B cell (primary cell): ENCODE results near the gene CCDC102A. TPM values are rescaled to one million over a fixed set of nuclear protein-coding genes. Genes with fewer than 3 reads are reported as not detected.

Source experiments
- ATAC-seq: fragments of 200-7000 bp; cut with Tn5 transposase; one replicate; pipeline ENCODE4 v1.10.0; 2021; ENCODE audit warnings: low read depth, mild to moderate bottlenecking, moderate number of reproducible peaks, moderate library complexity
- CTCF ChIA-PET: fragments of 350-600 bp; sonication (Branson Sonifier 250); formaldehyde crosslinking; loops from one replicate; lab custom pipeline; 2021; ENCODE audit warnings: antibody characterized with exemption, inconsistent platforms; lab: Charles Lee
- POLR2A ChIA-PET: fragments of 350-600 bp; sonication (Branson Sonifier 250); formaldehyde crosslinking; loops from one replicate; lab custom pipeline; 2021; ENCODE audit warnings: antibody characterized with exemption; lab: Charles Lee
- DNase-seq: peaks from one replicate; pipeline ENCODE4 v3.0.0; 2013
- H2AFZ ChIP-seq: 2 replicates; pipeline ENCODE4 v1.6.1; 2012; ENCODE audit warnings: mild to moderate bottlenecking, low read depth, low read length; ENCODE audit not compliant: insufficient read depth, poor library complexity, severe bottlenecking
- H3K27ac ChIP-seq, 2 donors: 1 replicate in 1 of 2; 2 replicates in 1 of 2; pipeline ENCODE4 v1.5.1; 2012 to 2013; ENCODE audit warnings: low read length in 2 of 2, mild to moderate bottlenecking in 2 of 2, moderate library complexity in 1 of 2
- H3K27me3 ChIP-seq, 4 experiments: fragments of 200-600 bp in 1 of 4; sonication (generic) in 1 of 4; replicated peaks in 1 of 4; 1 replicate in 2 of 4; 2 replicates in 2 of 4; pipeline versions ENCODE4 v1.6.1 to v1.7.0; 2013 to 2016; ENCODE audit warnings: low read length in 3 of 4, mild to moderate bottlenecking in 2 of 4, mixed read lengths in 1 of 4, moderate library complexity in 1 of 4; ENCODE audit not compliant: insufficient read depth in 4 of 4, control insufficient read depth in 3 of 4; ENCODE audit errors: control extremely low read depth in 1 of 4
- H3K36me3 ChIP-seq, 2 experiments: replicated peaks in 1 of 2; 1 replicate in 1 of 2; 2 replicates in 1 of 2; pipeline versions ENCODE4 v1.6.1 to v1.7.1; 2013; ENCODE audit warnings: low read length in 1 of 2; ENCODE audit not compliant: insufficient read depth in 2 of 2, control insufficient read depth in 1 of 2; ENCODE audit errors: control extremely low read depth in 1 of 2, extremely low read depth in 1 of 2
- H3K4me1 ChIP-seq, 2 donors: fragments of 200-600 bp in 1 of 2; sonication (generic) in 1 of 2; 1 replicate in 1 of 2; 2 replicates in 1 of 2; pipeline versions ENCODE4 v1.5.1 to v1.6.1; 2013 to 2017; ENCODE audit warnings: low read length in 2 of 2; ENCODE audit not compliant: control insufficient read depth in 2 of 2, insufficient read depth in 2 of 2
- H3K4me2 ChIP-seq: replicated peaks from 2 replicates; pipeline ENCODE3; 2012; ENCODE audit warnings: mild to moderate bottlenecking, low read depth, low read length; ENCODE audit not compliant: poor library complexity, severe bottlenecking
- H3K4me3 ChIP-seq, 5 experiments: fragments of 200-600 bp in 1 of 5; sonication (generic) in 1 of 5; 1 replicate in 3 of 5; 2 replicates in 2 of 5; pipeline versions ENCODE4 v1.5.1 to v1.7.0; 2011 to 2016; ENCODE audit warnings: low read length in 4 of 5, mild to moderate bottlenecking in 4 of 5, low read depth in 2 of 5, control low read depth in 1 of 5, moderate library complexity in 1 of 5; ENCODE audit not compliant: insufficient read depth in 1 of 5; ENCODE audit errors: control extremely low read depth in 1 of 5, extremely low read depth in 1 of 5
- H3K79me2 ChIP-seq: fragments of 200-600 bp; sonication (generic); one replicate; pipeline ENCODE4 v1.6.0; 2016; ENCODE audit warnings: low read length; ENCODE audit not compliant: control insufficient read depth, insufficient read depth
- H3K9ac ChIP-seq: fragments of 200-600 bp; sonication (generic); 2 replicates; pipeline ENCODE4 v1.6.1; 2017; ENCODE audit warnings: mild to moderate bottlenecking, low read length, moderate library complexity
- H3K9me3 ChIP-seq, 3 donors: one replicate each; pipeline versions ENCODE4 v1.6.1 to v1.7.1; 2013; ENCODE audit warnings: low read length in 2 of 3; ENCODE audit not compliant: control insufficient read depth in 2 of 3, insufficient read depth in 1 of 3; ENCODE audit errors: control extremely low read depth in 1 of 3
- H4K20me1 ChIP-seq: 2 replicates; pipeline ENCODE4 v1.6.0; 2012; ENCODE audit warnings: mild to moderate bottlenecking, low read length; ENCODE audit not compliant: insufficient read depth, control insufficient read depth, poor library complexity, severe bottlenecking
- H3K27ac Mint-ChIP-seq: one replicate; pipeline ENCODE4 v1.8.0; 2021; ENCODE audit warnings: mixed read lengths
- H3K27me3 Mint-ChIP-seq: one replicate; pipeline ENCODE4 v1.8.0; 2021; ENCODE audit warnings: mixed read lengths
- H3K4me1 Mint-ChIP-seq: one replicate; pipeline ENCODE4 v1.8.0; 2021; ENCODE audit warnings: mixed read lengths
- H3K4me3 Mint-ChIP-seq: one replicate; pipeline ENCODE4 v1.8.0; 2021; ENCODE audit warnings: mixed read lengths
- H3K9me3 Mint-ChIP-seq: one replicate; pipeline ENCODE4 v1.8.0; 2022; ENCODE audit warnings: mixed read lengths; ENCODE audit not compliant: insufficient read depth
- CTCF ChIP-seq: fragments of 200-600 bp; IDR thresholded peaks from one replicate; pipeline ENCODE4 v1.8.0; 2022; ENCODE audit warnings: antibody characterized with exemption, mild to moderate bottlenecking
- EZH2 ChIP-seq: IDR thresholded peaks from 2 replicates; pipeline ENCODE4 v1.6.1; 2012; ENCODE audit warnings: borderline replicate concordance, low read depth, mild to moderate bottlenecking, moderate library complexity, low read length; ENCODE audit not compliant: insufficient read depth, poor library complexity, severe bottlenecking
- WGBS: methylation state at CpG from one replicate; pipeline ENCODE4 v1.1.5; 2013; ENCODE audit warnings: missing lambda C conversion rate; ENCODE audit not compliant: insufficient coverage; 5-methylcytosine and 5-hydroxymethylcytosine counted together
- intact Hi-C: fragments of 100-400 bp; cut with micrococcal nuclease; formaldehyde crosslinking; loops from one replicate; pipeline ENCODE4 v1.10.0; 2022
- polyA plus RNA-seq: library from polyadenylated mRNA; depleted of rRNA; stranded (reverse); fragments of >200 nt; gene quantifications from 2 replicates; pipeline ENCODE4 v1.2.3, GENCODE V29; 2012
- total RNA-seq, 2 donors: library from RNA; stranded (reverse); fragments of 120-200 nt in 1 of 2; gene quantifications; 1 replicate in 1 of 2; 2 replicates in 1 of 2; pipeline versions ENCODE4 v1.2.3 to v1.2.4, GENCODE V29; 2013 to 2022

CCDC102A gene
- total and polyA plus RNA-seq, 2 donors (not counting 1 experiment from before 2014, with no cell fraction given): 14.5 to 14.7 TPM

DNA sequence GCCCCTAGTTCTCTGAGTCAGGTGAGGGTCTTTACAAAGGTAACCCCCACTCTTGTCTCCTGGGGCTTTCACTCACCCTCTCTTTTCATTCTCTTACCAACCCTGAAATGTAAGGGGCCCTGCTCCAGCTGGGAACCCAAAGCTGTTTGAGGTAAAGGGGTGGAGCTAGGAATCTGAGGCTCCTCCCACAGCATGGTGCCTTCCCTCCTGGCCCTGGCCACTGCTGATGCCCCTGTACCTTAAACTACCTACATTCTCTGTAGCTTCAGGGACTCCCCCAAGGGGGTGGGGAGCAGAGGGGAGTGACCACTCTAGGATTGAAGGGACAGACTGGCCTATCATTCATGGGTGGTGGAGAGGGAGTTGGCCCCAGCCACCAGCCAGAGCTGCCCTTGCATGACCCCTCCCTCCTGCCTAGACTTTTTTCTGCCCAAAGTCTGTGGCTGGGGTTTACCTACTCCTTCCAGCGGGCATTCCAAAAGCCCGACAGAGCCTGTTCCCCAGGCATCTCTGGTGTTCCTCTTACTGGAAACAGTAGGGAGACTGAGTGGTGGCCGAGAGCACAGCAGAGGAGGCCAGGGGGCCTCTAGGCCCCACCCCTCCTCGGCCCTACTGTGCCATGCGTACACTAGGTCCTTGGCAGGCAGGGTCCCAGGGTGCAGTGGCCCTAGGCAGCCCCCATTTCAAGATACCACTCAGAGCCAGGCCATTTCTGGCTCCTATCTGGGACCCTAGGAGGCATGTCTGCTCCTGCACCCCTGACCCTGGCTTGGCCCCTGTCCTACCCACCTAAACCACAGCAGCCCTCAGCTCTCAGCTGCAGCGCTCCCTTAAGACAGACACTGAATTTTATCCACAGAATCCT, 59.6 kb downstream of the CCDC102A start:
- no peak overlapping the region for H2AFZ ChIP-seq
- ChIA-PET CTCF (interaction anchor here (0.9 to 1.5 kb wide), 3 partner anchors 14 to 99 kb away, joined by 4 to 6 read pairs (median 4); partner anchors contain the start of gene POLR2C), POLR2A (no interaction called here)
- no peaks in the 10 kb centered on the region for H3K9me3 ChIP-seq
- H3K36me3 ChIP-seq: peaks cover 0 to 9% of the 10 kb centered on the region in 2 experiments
- intact Hi-C loops: loop anchor here (5.0 kb wide), 1 partner anchor 101 kb away; no protein-coding TSS in a partner anchor
- no peak overlapping the region for H3K27ac ChIP-seq
- no peaks in the 10 kb centered on the region for H3K79me2 ChIP-seq
- Mint-ChIP-seq H3K27me3 (peaks cover 14% of the 10 kb centered on the region), H3K9me3 (no peaks in the 10 kb centered on the region), H3K4me1 (peaks cover 33% of the 10 kb centered on the region), H3K4me3 (no peak overlapping the region), H3K27ac (no peak overlapping the region)
- H3K4me2 ChIP-seq: peak overlapping the region; percentile 57
- no peak overlapping the region for H3K4me3 ChIP-seq
- peaks cover 33 to 48% of the 10 kb centered on the region in 2 donors for H3K4me1 ChIP-seq
- TF ChIP-seq CTCF (no peak), EZH2 (no peak)
- no peak overlapping the region for H3K9ac ChIP-seq
- H4K20me1 ChIP-seq: no peaks in the 10 kb centered on the region
- whole genome bisulfite sequencing: 82% methylated on average over 4 of the region's 6 CpGs
- DNase-seq (no peak), ATAC-seq (no peak)
- peaks cover 0 to 13% (median 0%) of the 10 kb centered on the region in 4 experiments for H3K27me3 ChIP-seq
